Measurements from ENCODE around the gene TGFBR3.

Gene TGFBR3

DNA sequence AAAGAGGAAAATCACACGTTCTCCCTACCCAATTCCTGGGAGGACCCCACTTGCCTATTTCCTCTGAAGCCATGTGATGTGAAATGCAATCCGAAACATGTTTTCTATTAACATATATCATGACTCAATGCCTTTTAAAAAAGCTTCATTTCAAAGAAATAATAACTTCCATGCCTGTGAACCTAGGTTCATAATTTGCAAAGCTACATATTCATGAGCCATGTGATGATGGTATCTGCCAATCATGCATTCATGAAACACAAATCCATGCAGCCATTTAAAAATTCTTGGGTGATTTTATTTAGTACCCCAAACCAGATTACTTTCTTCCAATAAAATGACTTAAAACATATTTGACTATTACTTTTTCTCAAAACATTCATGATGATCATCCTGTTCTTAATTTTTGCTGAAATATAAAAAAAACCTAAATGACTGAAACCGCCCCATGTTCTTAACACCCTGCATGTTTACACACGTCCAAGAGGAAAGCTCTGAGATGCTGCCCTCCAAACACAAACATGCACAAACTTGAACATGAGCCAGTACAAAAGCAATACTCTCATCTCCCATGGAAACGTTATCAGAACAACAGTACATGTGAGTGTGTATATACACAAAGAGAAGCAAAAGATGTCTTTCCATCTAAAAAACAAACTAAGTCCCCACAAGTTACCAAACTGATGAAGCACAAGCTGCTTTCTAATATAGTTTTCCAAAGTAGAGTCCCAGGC, 140.1 kb downstream of the TGFBR3 start:
- H3K27me3 ChIP-seq (ENCODE audit: low read depth, low read length), result no peaks in the 10 kb centered on the region
- peaks cover 9% of the 10 kb centered on the region for H3K4me1 ChIP-seq (ENCODE audit: low read length)
- no peak for TF ChIP-seq EZH2phosphoT487 (IDR thresholded peaks at IDR 0.05; ENCODE audit: low read depth)
- TF ChIP-seq, protein P1, sequence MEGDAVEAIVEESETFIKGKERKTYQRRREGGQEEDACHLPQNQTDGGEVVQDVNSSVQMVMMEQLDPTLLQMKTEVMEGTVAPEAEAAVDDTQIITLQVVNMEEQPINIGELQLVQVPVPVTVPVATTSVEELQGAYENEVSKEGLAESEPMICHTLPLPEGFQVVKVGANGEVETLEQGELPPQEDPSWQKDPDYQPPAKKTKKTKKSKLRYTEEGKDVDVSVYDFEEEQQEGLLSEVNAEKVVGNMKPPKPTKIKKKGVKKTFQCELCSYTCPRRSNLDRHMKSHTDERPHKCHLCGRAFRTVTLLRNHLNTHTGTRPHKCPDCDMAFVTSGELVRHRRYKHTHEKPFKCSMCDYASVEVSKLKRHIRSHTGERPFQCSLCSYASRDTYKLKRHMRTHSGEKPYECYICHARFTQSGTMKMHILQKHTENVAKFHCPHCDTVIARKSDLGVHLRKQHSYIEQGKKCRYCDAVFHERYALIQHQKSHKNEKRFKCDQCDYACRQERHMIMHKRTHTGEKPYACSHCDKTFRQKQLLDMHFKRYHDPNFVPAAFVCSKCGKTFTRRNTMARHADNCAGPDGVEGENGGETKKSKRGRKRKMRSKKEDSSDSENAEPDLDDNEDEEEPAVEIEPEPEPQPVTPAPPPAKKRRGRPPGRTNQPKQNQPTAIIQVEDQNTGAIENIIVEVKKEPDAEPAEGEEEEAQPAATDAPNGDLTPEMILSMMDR (IDR thresholded peaks at IDR 0.05; ENCODE audit: low read depth, low read length), result no peak
- H4K20me1 ChIP-seq (ENCODE audit: insufficient read depth, low read length), result no peaks in the 10 kb centered on the region
- no peaks in the 10 kb centered on the region for H3K36me3 ChIP-seq (replicated peaks; ENCODE audit: low read depth, low read length)
- no peak overlapping the region for H3K4me3 ChIP-seq (ENCODE audit: low read length)
- H3K79me2 ChIP-seq (ENCODE audit: low read length), result no peaks in the 10 kb centered on the region
- no peak overlapping the region for H2AFZ ChIP-seq (ENCODE audit: low read depth, low read length)
- no peak overlapping the region for H3K4me2 ChIP-seq (ENCODE audit: low read length)
- no peak overlapping the region for H3K9ac ChIP-seq (ENCODE audit: low read length)
- no peak overlapping the region for H3K27ac ChIP-seq (ENCODE audit: low read length)
- no peaks in the 10 kb centered on the region for H3K9me3 ChIP-seq (ENCODE audit: insufficient read depth, low read length)

DNA sequence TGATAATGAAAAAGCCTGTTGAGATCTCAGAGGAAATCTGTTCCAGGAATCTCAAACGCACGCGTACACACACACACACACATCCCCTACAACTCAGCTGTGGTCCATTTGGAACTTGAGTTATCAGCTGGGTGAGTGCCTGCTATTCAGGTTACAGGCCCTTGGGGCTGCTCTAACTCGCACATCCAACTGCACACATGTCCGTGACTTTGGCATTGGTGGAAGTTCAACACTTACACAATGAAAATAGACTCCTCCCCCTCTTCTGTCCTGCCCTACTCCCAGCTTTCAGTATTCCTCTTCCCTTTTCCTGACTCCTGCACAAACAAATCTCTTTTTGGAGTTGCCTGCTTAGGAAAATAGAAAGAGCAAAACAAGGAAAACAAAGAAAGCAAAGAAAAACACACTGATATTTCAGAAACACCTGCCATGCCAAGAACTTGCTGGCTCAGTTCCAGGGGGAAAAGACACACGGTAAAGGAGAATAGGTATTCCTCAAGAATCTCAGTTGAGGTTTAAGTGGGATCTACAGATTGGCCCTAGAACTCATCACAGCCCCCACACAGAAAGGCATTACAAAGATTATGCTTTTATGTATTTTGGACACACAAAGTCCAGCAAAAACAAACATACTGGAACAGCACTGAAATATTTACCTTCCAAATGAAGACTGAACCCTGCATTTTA, 140.9 kb downstream of the TGFBR3 start:
- Histone ChIP-seq H3K4me3 (ENCODE audit: low read length) (no peak overlapping the region), H3K9ac (ENCODE audit: low read length) (no peak overlapping the region), H4K20me1 (ENCODE audit: insufficient read depth, low read length) (no peaks in the 10 kb centered on the region), H3K27me3 (ENCODE audit: low read depth, low read length) (no peaks in the 10 kb centered on the region), H3K36me3 (replicated peaks; ENCODE audit: low read depth, low read length) (no peaks in the 10 kb centered on the region), H3K27ac (ENCODE audit: low read length) (no peak overlapping the region), H3K4me2 (ENCODE audit: low read length) (no peak overlapping the region), H2AFZ (ENCODE audit: low read depth, low read length) (no peak overlapping the region), H3K9me3 (ENCODE audit: insufficient read depth, low read length) (no peaks in the 10 kb centered on the region), H3K4me1 (ENCODE audit: low read length) (0 out of 2 replicates have a peak, but pooled peaks cover 4% of the 10 kb centered on the region), H3K79me2 (ENCODE audit: low read length) (no peaks in the 10 kb centered on the region)
- TF ChIP-seq, protein P1 (IDR thresholded peaks at IDR 0.05; ENCODE audit: low read depth, low read length), result no peak

DNA sequence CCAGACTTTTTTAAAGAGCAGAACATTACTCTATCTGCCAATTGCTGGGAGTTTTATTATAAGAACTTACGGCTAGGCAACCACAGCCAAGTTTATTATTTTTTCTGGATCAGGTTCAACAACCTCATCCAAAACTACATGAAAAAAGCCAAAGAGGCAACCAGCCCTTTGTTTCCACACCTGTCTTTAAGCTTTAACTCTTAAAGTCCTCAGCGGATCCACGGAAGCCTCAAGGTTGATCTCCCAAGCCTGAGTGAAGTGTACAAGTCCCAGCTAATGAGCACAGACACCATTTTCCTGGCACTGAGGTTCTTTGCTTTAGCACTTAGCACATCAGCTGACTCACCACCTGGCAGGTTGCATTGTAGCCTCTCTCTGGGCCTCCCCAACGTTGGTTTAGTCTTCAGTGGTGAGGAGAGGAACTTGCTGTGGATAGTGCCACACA, 143.1 kb downstream of the TGFBR3 start:
- Histone ChIP-seq H3K79me2 (ENCODE audit: low read length) (no peaks in the 10 kb centered on the region), H3K4me2 (ENCODE audit: low read length) (no peak overlapping the region), H3K36me3 (replicated peaks; ENCODE audit: low read depth, low read length) (no peaks in the 10 kb centered on the region), H3K9me3 (ENCODE audit: insufficient read depth, low read length) (no peaks in the 10 kb centered on the region), H3K4me3 (ENCODE audit: low read length) (no peak overlapping the region), H3K4me1 (ENCODE audit: low read length) (no peaks in the 10 kb centered on the region), H3K27ac (ENCODE audit: low read length) (no peak overlapping the region), H3K27me3 (ENCODE audit: low read depth, low read length) (no peaks in the 10 kb centered on the region), H4K20me1 (ENCODE audit: insufficient read depth, low read length) (no peaks in the 10 kb centered on the region), H2AFZ (ENCODE audit: low read depth, low read length) (no peak overlapping the region), H3K9ac (ENCODE audit: low read length) (no peak overlapping the region)
- TF ChIP-seq, protein P1 (IDR thresholded peaks at IDR 0.05; ENCODE audit: low read depth, low read length), result no peak
- TF ChIP-seq EZH2phosphoT487 (IDR thresholded peaks at IDR 0.05; ENCODE audit: low read depth), result no peak

DNA sequence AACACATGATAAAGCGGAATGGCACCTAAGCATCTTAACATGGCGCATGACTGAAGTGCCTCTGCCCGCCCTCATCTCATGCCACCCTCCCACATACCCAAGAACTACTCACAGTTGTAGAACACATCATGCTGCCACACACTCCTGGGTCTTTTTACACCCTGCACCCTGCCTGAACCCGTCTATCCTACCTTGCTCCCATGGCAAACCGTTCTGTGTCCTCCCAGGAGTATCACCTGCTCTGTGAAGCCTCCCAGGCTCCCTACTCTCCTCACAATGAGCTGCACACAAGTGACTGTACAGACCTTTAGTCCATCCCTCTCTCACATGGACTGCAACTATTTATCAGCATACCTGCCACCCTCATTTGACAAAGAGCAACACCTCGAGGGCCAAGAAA, 144.0 kb downstream of the TGFBR3 start:
- Histone ChIP-seq H3K4me2 (ENCODE audit: low read length) (no peak overlapping the region), H3K9me3 (ENCODE audit: insufficient read depth, low read length) (no peaks in the 10 kb centered on the region), H3K4me3 (ENCODE audit: low read length) (no peak overlapping the region), H3K4me1 (ENCODE audit: low read length) (no peaks in the 10 kb centered on the region), H2AFZ (ENCODE audit: low read depth, low read length) (no peak overlapping the region), H3K9ac (ENCODE audit: low read length) (no peak overlapping the region), H3K79me2 (ENCODE audit: low read length) (no peaks in the 10 kb centered on the region), H3K27me3 (ENCODE audit: low read depth, low read length) (no peaks in the 10 kb centered on the region), H4K20me1 (ENCODE audit: insufficient read depth, low read length) (no peaks in the 10 kb centered on the region), H3K36me3 (replicated peaks; ENCODE audit: low read depth, low read length) (no peaks in the 10 kb centered on the region), H3K27ac (ENCODE audit: low read length) (no peak overlapping the region)
- no peak for TF ChIP-seq EZH2phosphoT487 (IDR thresholded peaks at IDR 0.05; ENCODE audit: low read depth)
- TF ChIP-seq, protein P1 (IDR thresholded peaks at IDR 0.05; ENCODE audit: low read depth, low read length), result no peak

Data from OCI-LY3 (cell line).